Calu3 (cell line): ENCODE results near the gene CALCOCO2. TPM values are rescaled to one million over a fixed set of nuclear protein-coding genes. Genes with fewer than 3 reads are reported as not detected.

Experiments
- Bru-seq: library from RNA; stranded (reverse); fragments of 400-500 nt; gene quantifications from one replicate; lab custom pipeline; 2021; lab: Mats Ljungman, UMichigan
- BruChase-seq, 2 experiments: library from RNA; stranded (reverse); fragments of 400-500 nt; gene quantifications; one replicate each; lab custom pipeline; 2021; lab: Mats Ljungman, UMichigan
- BruUV-seq: library from RNA; stranded (reverse); fragments of 400-500 nt; replicated peaks from 2 replicates; lab custom pipeline; 2021; lab: Mats Ljungman, UMichigan
- CTCF ChIA-PET: fragments of 300-600 bp; sonication (Branson Sonifier 250); formaldehyde crosslinking; loops from one replicate; lab custom pipeline; 2022; ENCODE audit warnings: antibody characterized with exemption; lab: Charles Lee
- DNase-seq: peaks from one replicate; pipeline ENCODE4 v3.0.0; 2022
- H3K27ac Mint-ChIP-seq: one replicate; pipeline ENCODE4 v1.8.0; 2022; ENCODE audit warnings: mixed read lengths; ENCODE audit not compliant: unreplicated experiment
- H3K27me3 Mint-ChIP-seq: one replicate; pipeline ENCODE4 v1.8.0; 2022; ENCODE audit warnings: mixed read lengths; ENCODE audit not compliant: unreplicated experiment
- H3K36me3 Mint-ChIP-seq: one replicate; pipeline ENCODE4 v1.8.0; 2022; ENCODE audit warnings: mild to moderate bottlenecking, moderate library complexity, mixed read lengths; ENCODE audit not compliant: insufficient read depth, unreplicated experiment
- H3K4me1 Mint-ChIP-seq: one replicate; pipeline ENCODE4 v1.8.0; 2022; ENCODE audit warnings: mild to moderate bottlenecking, low read depth, mixed read lengths; ENCODE audit not compliant: unreplicated experiment
- H3K4me3 Mint-ChIP-seq: one replicate; pipeline ENCODE4 v1.8.0; 2022; ENCODE audit warnings: mild to moderate bottlenecking, low read depth, moderate library complexity, mixed read lengths; ENCODE audit not compliant: unreplicated experiment
- H3K9me3 Mint-ChIP-seq: one replicate; pipeline ENCODE4 v1.8.0; 2022; ENCODE audit warnings: low read depth, mixed read lengths; ENCODE audit not compliant: unreplicated experiment
- intact Hi-C: fragments of 100-400 bp; cut with micrococcal nuclease; formaldehyde crosslinking; loops from one replicate; pipeline ENCODE4 v1.10.0; 2022; ENCODE audit not compliant: unreplicated experiment
- long read RNA-seq: library from polyadenylated mRNA; stranded (forward); transcript quantifications from one replicate; pipeline ENCODE4 v2.0.0, GENCODE V29; 2022
- total RNA-seq: library from RNA; stranded (reverse); gene quantifications from 2 replicates; pipeline ENCODE4 v1.2.3, GENCODE V29; 2022
- TF ChIP-seq, protein P1 (sequence below): fragments of 200-600 bp; IDR thresholded peaks from one replicate; pipeline ENCODE4 v1.8.0; 2022; ENCODE audit warnings: antibody characterized with exemption; ENCODE audit not compliant: unreplicated experiment

The CALCOCO2 gene
- total RNA-seq (116 and 136 TPM in 2 replicates), Bru-seq, nascent RNA (percentile 75 among the genes with signal in this experiment), BruChase-seq, experiment 1, labeled RNA remaining after a 6-hour chase (percentile 93 among the genes with signal in this experiment), BruChase-seq, experiment 2, labeled RNA remaining after a 2-hour chase (percentile 80 among the genes with signal in this experiment)
- long read RNA-seq, transcript CALCOCO2-201 (13 exons, 3,682 nt) = major isoform, 118 of 138 reads
- long read RNA-seq, partial matches to known transcripts = 6 of 138 reads
- long read RNA-seq, other reads (novel, unspliced or antisense) = 13 of 138 reads

DNA sequence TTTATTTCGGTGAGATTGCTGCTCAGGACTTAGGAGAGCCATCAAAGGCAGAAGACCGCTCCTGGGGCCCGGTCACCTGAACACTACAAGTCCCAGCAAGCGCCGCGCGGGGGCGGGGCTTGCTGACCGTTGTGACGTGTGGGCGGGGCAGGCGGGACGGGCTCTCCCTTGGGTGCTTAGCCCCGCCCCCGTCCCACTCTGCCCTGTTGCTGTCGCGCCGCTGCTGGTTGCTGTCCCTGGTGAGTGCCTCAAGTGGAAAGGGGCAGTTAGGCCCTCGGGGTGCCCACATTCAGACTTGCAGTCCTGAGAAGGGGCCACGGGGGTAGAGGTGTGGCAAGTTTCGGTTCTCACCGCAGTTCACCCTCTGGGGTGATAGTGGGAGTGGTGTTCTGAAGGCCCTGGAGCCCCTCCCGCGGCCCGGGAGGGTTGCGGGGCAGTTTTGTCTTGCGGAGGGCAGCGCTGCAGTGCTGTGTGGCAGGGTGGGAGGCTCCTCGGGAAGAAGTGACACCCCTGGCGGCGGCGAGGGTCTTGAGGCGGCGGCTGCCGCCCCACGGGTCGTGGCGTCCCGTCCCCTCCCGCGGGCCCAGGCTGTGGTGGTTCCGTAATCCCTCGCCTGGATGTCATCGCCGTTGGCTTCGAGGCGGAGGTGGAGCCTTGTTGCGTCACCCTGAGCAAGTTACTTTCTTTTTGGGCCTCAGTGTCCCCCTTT, at the start of gene CALCOCO2:
Gene CALCOCO2, plus strand, starts transcription at position 196 of the 709 bp plus-strand sequence. CDS start 10,673 bp downstream, outside the sequence.
- no peaks in the 10 kb centered on the region for H3K9me3 Mint-ChIP-seq
- peak within 1 kb of the TSS; percentile 100 for H3K4me3 Mint-ChIP-seq
- peaks cover 18% of the 10 kb centered on the region for H3K36me3 Mint-ChIP-seq
- BruUV-seq = no TSS peak
- CTCF ChIA-PET = interaction anchor here (0.6 to 1.7 kb wide), 3 partner anchors 15 to 70 kb away, joined by 3 to 9 read pairs (median 3); no protein-coding TSS in a partner anchor
- H3K27ac Mint-ChIP-seq = peak within 1 kb of the TSS; percentile 94
- H3K27me3 Mint-ChIP-seq = no peaks in the 10 kb centered on the region
- peaks cover 4% of the 10 kb centered on the region for H3K4me1 Mint-ChIP-seq
- TF ChIP-seq, protein P1, sequence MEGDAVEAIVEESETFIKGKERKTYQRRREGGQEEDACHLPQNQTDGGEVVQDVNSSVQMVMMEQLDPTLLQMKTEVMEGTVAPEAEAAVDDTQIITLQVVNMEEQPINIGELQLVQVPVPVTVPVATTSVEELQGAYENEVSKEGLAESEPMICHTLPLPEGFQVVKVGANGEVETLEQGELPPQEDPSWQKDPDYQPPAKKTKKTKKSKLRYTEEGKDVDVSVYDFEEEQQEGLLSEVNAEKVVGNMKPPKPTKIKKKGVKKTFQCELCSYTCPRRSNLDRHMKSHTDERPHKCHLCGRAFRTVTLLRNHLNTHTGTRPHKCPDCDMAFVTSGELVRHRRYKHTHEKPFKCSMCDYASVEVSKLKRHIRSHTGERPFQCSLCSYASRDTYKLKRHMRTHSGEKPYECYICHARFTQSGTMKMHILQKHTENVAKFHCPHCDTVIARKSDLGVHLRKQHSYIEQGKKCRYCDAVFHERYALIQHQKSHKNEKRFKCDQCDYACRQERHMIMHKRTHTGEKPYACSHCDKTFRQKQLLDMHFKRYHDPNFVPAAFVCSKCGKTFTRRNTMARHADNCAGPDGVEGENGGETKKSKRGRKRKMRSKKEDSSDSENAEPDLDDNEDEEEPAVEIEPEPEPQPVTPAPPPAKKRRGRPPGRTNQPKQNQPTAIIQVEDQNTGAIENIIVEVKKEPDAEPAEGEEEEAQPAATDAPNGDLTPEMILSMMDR = no peak
- intact Hi-C loops = no loop called here
- peak; percentile 98 for DNase-seq

- no peak overlapping the region for H3K4me3 Mint-ChIP-seq
- no TSS peak for BruUV-seq
- H3K9me3 Mint-ChIP-seq = no peaks in the 10 kb centered on the region
- no peaks in the 10 kb centered on the region for H3K36me3 Mint-ChIP-seq
- intact Hi-C loops = no loop called here
- CTCF ChIA-PET = interaction anchor here (0.6 to 1.0 kb wide), 3 partner anchors 9 to 84 kb away, joined by 3 to 6 read pairs (median 4); no protein-coding TSS in a partner anchor
- no peak for DNase-seq
- no peak overlapping the region for H3K27ac Mint-ChIP-seq
- H3K27me3 Mint-ChIP-seq = peaks cover 51% of the 10 kb centered on the region
- peaks cover 20% of the 10 kb centered on the region for H3K4me1 Mint-ChIP-seq
- TF ChIP-seq, protein P1 = no peak
These were observed 43.0 kb upstream of the CALCOCO2 start for GRCh38 chr17:48787828-48788227.

DNA sequence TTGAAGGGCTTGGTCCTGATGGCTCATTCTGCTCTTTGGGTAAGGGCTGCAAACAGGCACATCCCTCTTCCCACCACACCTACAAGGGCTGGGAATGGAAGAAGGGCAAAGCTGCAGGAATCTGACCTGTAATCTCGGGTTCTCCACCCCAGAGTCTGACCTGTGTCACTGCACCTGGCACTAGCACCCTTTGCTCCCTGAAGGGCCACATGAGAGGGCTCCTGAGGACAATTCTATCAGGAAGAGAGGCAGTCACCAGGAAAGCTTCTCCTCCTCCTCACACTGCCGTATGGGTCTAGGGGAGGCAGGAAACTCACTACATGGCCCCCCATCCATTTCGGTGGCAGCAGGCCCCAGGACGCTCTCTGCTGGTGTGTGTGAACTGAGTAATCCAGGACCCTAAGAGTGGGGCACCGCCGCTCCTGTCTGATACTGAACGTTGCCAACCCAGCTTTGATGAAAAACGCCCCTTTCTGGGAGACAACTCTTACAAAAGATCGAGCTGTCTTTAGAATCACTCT, 40.2 kb upstream of the CALCOCO2 start:
- Mint-ChIP-seq H3K36me3 (peaks cover 7% of the 10 kb centered on the region), H3K27me3 (peaks cover 32% of the 10 kb centered on the region)

More for the DNA sequence above, 40.2 kb upstream of the CALCOCO2 start:
- Mint-ChIP-seq H3K9me3 (no peaks in the 10 kb centered on the region), H3K27ac (peak overlapping the region; percentile 57), H3K4me3 (no peak overlapping the region), H3K4me1 (peaks cover 34% of the 10 kb centered on the region)
- no TSS peak for BruUV-seq
- CTCF ChIA-PET = interaction anchor here (0.5 to 2.1 kb wide), 21 partner anchors 9 to 1787 kb away, joined by 3 to 60 read pairs (median 5); partner anchors contain the start of genes ATP5MC1 and HOXB13
- intact Hi-C loops = loop anchor here (1.0 to 2.0 kb wide), 2 partner anchors 66 to 112 kb away; no protein-coding TSS in a partner anchor
- DNase-seq = no peak
- TF ChIP-seq, protein P1 = no peak
